Kidney (tissue), 14 donors: ENCODE measurements around the gene SLN. TPM values are rescaled to one million over a fixed set of nuclear protein-coding genes. Genes with fewer than 3 reads are reported as not detected.

Experiments used
- DNase-seq, 5 donors: peaks; one replicate each; pipeline ENCODE4 v3.0.0-alpha.2; 2013 to 2020
- FAIRE-seq: peaks from 2 replicates; lab custom pipeline; 2012; peaks lifted over from hg19 to GRCh38; lab: Jason Lieb, UNC
- H3K27ac ChIP-seq, 2 donors: one replicate each; pipeline ENCODE4 v1.7.0; 2013; ENCODE audit warnings: low read depth in 2 of 2, low read length in 2 of 2, inconsistent platforms in 1 of 2
- H3K27me3 ChIP-seq: one replicate; pipeline ENCODE4 v1.7.1; 2013; ENCODE audit warnings: low read length, inconsistent platforms; ENCODE audit not compliant: control insufficient read depth, insufficient read depth
- H3K36me3 ChIP-seq, 3 donors: one replicate each; pipeline versions ENCODE4 v1.7.0 to v1.7.1; 2013; ENCODE audit warnings: low read length in 3 of 3, control low read depth in 1 of 3, inconsistent platforms in 1 of 3; ENCODE audit not compliant: insufficient read depth in 3 of 3, control insufficient read depth in 2 of 3
- H3K4me1 ChIP-seq, 3 donors: one replicate each; pipeline versions ENCODE4 v1.7.0 to v1.7.1; 2013; ENCODE audit warnings: low read length in 3 of 3, inconsistent platforms in 1 of 3, low read depth in 1 of 3; ENCODE audit not compliant: control insufficient read depth in 2 of 3, insufficient read depth in 2 of 3
- H3K4me3 ChIP-seq, 3 donors: one replicate each; pipeline versions ENCODE4 v1.7.0 to v1.8.1; 2013; ENCODE audit warnings: low read length in 3 of 3, control low read depth in 1 of 3, inconsistent platforms in 1 of 3
- H3K9ac ChIP-seq, 3 donors: one replicate each; pipeline versions ENCODE4 v1.7.0 to v1.7.1; 2013; ENCODE audit warnings: low read length in 3 of 3, control low read depth in 1 of 3, inconsistent platforms in 1 of 3
- H3K9me3 ChIP-seq, 3 donors: one replicate each; pipeline versions ENCODE4 v1.7.0 to v1.7.1; 2013; ENCODE audit warnings: low read length in 3 of 3, control low read depth in 1 of 3, inconsistent platforms in 1 of 3; ENCODE audit not compliant: control insufficient read depth in 2 of 3, insufficient read depth in 1 of 3
- intact Hi-C: fragments of 100-400 bp; cut with DNase I; formaldehyde crosslinking; loops from one replicate; pipeline ENCODE4 v1.11.1; 2022
- polyA plus RNA-seq: library from polyadenylated mRNA; stranded (reverse); fragments of 350-450 nt; fragmentation: Illumina TruSeq; extraction: RNeasy Lipid Tissue Mini Kit (QIAGEN cat#74804); gene quantifications from one replicate; pipeline ENCODE4 v1.2.3, GENCODE V29; 2014; ENCODE audit warnings: low read depth, low replicate concordance; ENCODE audit not compliant: insufficient read depth
- total RNA-seq: library from RNA; stranded (reverse); fragmentation: NEBNext Ultra II Directional; extraction: Animal tissue kit (Norgen Biotek cat#: 25700); gene quantifications from one replicate; pipeline ENCODE4 v1.2.1, GENCODE V29; 2021
- TF ChIP-seq, protein P1 (sequence below): IDR thresholded peaks from 3 replicates; pipeline ENCODE4 v1.5.1; 2012; ENCODE audit warnings: mild to moderate bottlenecking, moderate library complexity, borderline replicate concordance; ENCODE audit not compliant: insufficient read depth; ENCODE audit errors: extremely low read depth
- donor health status: control.
- donor health status: control.
- donor health status: control.
- donor health status: control.
- donor health status: control.
- donor health status: DM: yes; HTN: yes; CAD: no.
- donor health status: Normal renal cell carcinoma (clear cell type).

Gene SLN
- total and polyA plus RNA-seq, 2 donors from 2014 or later, result not detected

DNA sequence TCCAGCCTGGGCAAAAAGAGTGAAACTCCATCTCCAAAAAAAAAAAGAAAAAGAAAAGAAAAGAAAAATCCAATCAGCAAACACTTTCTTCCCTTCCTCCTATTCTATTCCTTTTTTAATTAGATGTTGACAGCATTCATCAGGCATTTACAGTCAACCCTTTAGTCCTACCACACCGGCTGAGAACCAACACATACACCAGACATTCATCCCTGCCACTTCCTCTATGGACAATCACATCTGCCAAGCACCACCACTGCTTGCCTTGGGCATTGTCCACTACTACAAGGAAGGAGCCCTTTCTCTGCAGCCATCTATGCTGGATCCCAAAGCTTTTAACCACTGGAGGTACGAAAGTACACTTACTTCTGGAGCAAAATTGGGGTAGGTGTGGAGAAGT lies 9.4 kb upstream of the SLN start:
- Histone ChIP-seq H3K27ac (no peak overlapping the region), H3K4me1 (no peaks in the 10 kb centered on the region), H3K9me3 (no peaks in the 10 kb centered on the region), H3K4me3 (no peak overlapping the region), H3K27me3 (no peaks in the 10 kb centered on the region), H3K9ac (no peak overlapping the region), H3K36me3 (no peaks in the 10 kb centered on the region)
- FAIRE-seq (no peak), DNase-seq (no peak)
- TF ChIP-seq, protein P1, sequence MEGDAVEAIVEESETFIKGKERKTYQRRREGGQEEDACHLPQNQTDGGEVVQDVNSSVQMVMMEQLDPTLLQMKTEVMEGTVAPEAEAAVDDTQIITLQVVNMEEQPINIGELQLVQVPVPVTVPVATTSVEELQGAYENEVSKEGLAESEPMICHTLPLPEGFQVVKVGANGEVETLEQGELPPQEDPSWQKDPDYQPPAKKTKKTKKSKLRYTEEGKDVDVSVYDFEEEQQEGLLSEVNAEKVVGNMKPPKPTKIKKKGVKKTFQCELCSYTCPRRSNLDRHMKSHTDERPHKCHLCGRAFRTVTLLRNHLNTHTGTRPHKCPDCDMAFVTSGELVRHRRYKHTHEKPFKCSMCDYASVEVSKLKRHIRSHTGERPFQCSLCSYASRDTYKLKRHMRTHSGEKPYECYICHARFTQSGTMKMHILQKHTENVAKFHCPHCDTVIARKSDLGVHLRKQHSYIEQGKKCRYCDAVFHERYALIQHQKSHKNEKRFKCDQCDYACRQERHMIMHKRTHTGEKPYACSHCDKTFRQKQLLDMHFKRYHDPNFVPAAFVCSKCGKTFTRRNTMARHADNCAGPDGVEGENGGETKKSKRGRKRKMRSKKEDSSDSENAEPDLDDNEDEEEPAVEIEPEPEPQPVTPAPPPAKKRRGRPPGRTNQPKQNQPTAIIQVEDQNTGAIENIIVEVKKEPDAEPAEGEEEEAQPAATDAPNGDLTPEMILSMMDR, result no peak
- intact Hi-C loops, result no loop called here

DNA sequence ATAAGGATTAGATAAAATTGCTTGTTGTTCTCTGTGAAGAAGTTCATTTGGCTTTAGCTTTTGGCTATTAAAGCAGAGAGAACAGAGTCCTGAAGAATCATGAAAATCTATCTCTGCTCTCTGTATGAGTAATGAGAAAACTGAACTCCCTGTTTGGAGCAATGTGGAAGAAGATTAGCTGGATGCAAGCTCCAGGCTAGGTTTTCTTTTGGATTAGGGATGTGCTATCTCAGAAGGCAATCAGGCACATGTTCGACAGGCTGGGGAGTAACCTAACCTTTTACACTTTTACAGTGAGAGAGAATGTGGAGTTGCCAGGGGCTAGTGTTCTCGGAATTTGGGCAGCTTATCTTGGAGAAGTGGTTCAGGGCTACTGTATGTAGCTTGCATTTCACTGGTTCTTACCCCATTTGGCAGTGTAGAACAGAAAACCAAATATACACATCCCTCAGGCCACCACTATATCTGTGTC lies 8.5 kb upstream of the SLN start:
- H3K4me1 ChIP-seq, result no peaks in the 10 kb centered on the region
- no peak overlapping the region for H3K9ac ChIP-seq

GRCh38 chr11:107719557-107720302 lies 7.9 kb upstream of the SLN start:
- Histone ChIP-seq H3K4me3 (no peak overlapping the region), H3K4me1 (no peaks in the 10 kb centered on the region), H3K27ac (no peak overlapping the region), H3K9me3 (peaks cover 0 to 2% (median 0%) of the 10 kb centered on the region in 3 donors), H3K36me3 (no peaks in the 10 kb centered on the region), H3K9ac (no peak overlapping the region), H3K27me3 (no peaks in the 10 kb centered on the region)
- no peak for DNase-seq
- no peak for FAIRE-seq
- intact Hi-C loops, result no loop called here
- TF ChIP-seq, protein P1, result no peak

More for the DNA sequence above, 8.5 kb upstream of the SLN start:
- TF ChIP-seq, protein P1, result no peak
- intact Hi-C loops, result no loop called here
- Histone ChIP-seq H3K4me3 (no peak overlapping the region), H3K27me3 (no peaks in the 10 kb centered on the region), H3K9me3 (peaks cover 0 to 2% (median 0%) of the 10 kb centered on the region in 3 donors), H3K36me3 (no peaks in the 10 kb centered on the region), H3K27ac (no peak overlapping the region)
- FAIRE-seq (no peak), DNase-seq (no peak)
